Activated naive CD4-positive, alpha-beta T cell (primary cell): ENCODE measurements around the gene SLC4A2.

ENCODE experiments used
- DNase-seq, 4 experiments: peaks; one replicate each; lab custom pipeline; 2025; lab: John Stamatoyannopoulos, UW

The SLC4A2 gene

GRCh38 chr7:151045967-151046366 is 13.4 kb upstream of the SLC4A2 start:
- DNase-seq = no peak

GRCh38 chr7:151046603-151047573 is 12.5 kb upstream of the SLC4A2 start:
- DNase-seq = no peak

GRCh38 chr7:151047976-151048815 is 11.2 kb upstream of the SLC4A2 start, which contains the start of gene ASIC3:
ASIC3 (plus strand) TSS chr7:151048531; CDS start chr7:151048886, 355 bp downstream.
- DNase-seq = no peak

- no peak for DNase-seq
These were observed 10.4 kb upstream of the SLC4A2 start for GRCh38 chr7:151048911-151049463.

GRCh38 chr7:151051108-151051507 is 8.3 kb upstream of the SLC4A2 start:
- peak; percentile 17 to 55 (median 28) for DNase-seq

- no peak for DNase-seq
These were observed 6.3 kb upstream of the SLC4A2 start for GRCh38 chr7:151053096-151053495.

- no peak for DNase-seq
These were observed 5.6 kb upstream of the SLC4A2 start for GRCh38 chr7:151053751-151054150.

GRCh38 chr7:151056283-151056665 is 3.1 kb upstream of the SLC4A2 start:
- no peak for DNase-seq

- no peak for DNase-seq
These were observed 2.5 kb upstream of the SLC4A2 start for GRCh38 chr7:151056666-151057505.

- DNase-seq = no peak
These were observed 1.8 kb upstream of the SLC4A2 start, which contains the start of gene CDK5 for GRCh38 chr7:151057506-151057988. CDK5 (minus strand) TSS chr7:151057897; CDS start chr7:151057848, 49 bp downstream.

GRCh38 chr7:151057989-151058780 is 1.2 kb upstream of the SLC4A2 start:
- DNase-seq = peak; percentile 87 to 95 (median 91)

GRCh38 chr7:151058781-151059366 is 515 bp upstream of the SLC4A2 start:
- DNase-seq = no peak

- no peak for DNase-seq
These were observed 675 bp downstream of the SLC4A2 start for GRCh38 chr7:151060113-151060415.

- no peak for DNase-seq
These were observed 1.2 kb downstream of the SLC4A2 start for GRCh38 chr7:151060416-151061212.

- no peak for DNase-seq
These were observed 2.1 kb downstream of the SLC4A2 start for GRCh38 chr7:151061213-151062110.

- DNase-seq = no peak
These were observed 2.7 kb downstream of the SLC4A2 start for GRCh38 chr7:151062111-151062398.

- no peak for DNase-seq
These were observed 3.2 kb downstream of the SLC4A2 start for GRCh38 chr7:151062399-151063211.

GRCh38 chr7:151063212-151063561 is 3.8 kb downstream of the SLC4A2 start:
- no peak for DNase-seq
